ENCODE results near the gene COTL1.

Gene COTL1

DNA sequence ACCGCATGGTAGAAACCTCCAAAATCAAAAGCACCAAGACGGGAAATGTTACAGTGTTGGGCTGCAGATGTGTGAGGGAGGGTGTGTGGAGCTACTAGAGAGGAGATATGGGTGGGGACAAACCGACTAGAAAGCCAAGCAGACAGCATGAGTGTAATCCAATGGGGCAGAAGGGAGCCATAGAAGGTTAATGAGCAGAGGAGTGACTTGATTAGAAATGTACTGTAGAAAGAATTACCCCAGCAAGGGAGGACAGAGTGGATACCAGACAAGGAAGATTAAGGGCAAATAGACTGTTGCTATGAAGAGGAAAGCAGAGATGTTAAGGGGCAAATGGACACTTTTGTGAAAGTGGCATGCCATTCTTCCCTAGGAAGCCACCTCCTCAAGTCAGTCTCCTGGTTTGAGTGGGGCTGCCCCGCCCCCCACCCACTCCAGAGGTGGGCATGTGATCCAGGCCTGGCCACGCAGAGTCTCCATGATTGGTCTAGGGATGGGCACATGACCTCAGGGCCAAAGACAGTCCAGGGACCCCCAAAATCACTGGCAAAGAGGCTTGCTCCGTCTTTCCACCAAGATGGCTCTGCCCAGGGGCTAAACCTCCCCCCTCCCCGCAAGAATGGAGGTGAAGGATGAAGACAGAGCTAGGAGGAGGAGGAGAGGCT is 4.3 kb downstream of the COTL1 start:
- no peak for DNase-seq

DNA sequence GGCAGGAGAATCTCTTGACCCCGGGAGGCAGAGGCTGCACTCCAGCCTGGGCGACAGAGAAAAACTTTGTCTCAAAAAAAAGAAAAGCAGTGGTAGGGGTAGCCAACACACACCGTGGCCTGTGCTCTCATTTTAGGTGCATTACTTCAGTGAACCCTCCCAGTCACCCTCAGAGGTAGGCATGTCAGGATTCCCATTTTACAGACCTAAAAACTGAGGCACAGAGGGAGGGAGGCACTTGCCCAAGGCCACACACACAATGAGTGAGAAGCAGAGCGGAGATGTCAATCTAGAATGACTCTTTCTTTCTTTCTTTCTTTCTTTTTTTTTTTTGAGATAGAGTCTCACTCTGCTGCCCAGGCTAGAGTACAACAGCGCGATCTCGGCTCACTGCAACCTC is 5.2 kb downstream of the COTL1 start:
- no peak for DNase-seq

DNA sequence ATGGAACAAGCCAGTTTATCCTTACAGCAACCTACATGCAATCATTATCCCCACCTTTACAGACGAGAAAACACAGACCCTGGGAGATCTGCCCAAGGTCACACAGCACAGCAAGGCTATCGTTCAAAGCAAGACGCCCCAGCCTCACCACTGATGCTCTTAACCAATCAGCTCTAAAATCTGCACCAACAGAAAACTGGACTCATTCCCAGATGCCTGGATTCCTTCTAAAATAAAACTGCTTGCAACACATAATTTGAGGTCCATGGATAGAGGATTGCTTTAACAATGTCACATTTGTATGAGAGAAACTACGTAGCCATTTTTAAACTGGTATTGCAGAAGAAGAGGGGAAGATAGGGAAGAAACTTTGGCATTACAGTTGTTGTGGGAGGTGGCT is 6.8 kb downstream of the COTL1 start:
- no peak for DNase-seq

GRCh38 chr16:84610376-84610775 is 7.5 kb downstream of the COTL1 start:
- no peak for DNase-seq

- no peak for DNase-seq
Observed at GRCh38 chr16:84609563-84610177, 8.2 kb downstream of the COTL1 start.

DNA sequence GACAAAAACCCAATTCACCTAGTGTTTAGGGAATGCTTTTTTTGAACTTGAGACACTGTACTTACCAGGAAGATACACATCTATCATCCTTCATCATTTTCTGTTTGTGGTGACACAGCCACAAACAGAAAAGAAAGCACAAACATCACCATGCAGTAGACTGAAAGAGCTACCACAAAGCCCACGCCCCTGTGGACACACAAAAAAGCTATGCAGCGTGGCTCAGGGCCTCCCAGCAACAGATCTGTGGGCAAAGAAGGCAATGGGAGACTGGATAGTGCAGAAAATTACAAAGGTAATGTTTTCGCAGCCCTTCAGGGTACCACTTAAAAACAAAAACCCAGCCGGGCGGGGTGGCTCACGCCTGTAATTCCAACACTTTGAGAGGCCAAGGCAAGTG is 9.6 kb downstream of the COTL1 start:
- no peak for DNase-seq

DNA sequence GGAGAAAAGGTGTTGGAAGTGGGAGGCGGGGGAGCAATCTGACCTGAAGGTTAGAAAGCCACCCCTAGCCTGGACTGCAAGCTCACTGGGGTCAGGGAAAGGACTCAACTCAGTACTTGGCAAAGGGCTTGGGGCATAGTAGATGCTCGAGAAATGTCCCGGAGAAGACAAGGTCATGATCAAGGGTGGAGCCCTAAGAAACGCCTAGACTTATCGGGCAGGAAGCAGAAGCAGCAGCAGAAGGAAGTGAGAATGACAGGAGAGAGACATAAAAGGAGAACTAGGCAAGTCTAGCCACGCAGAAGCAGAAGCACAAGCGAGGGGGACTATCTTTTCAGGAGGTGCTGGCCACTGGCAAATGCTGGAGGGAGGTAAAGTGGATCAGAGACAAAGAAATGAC is 10.2 kb downstream of the COTL1 start:
- DNase-seq, result no peak

- DNase-seq, result no peak
Observed at GRCh38 chr16:84607061-84607460, 10.8 kb downstream of the COTL1 start.

DNA sequence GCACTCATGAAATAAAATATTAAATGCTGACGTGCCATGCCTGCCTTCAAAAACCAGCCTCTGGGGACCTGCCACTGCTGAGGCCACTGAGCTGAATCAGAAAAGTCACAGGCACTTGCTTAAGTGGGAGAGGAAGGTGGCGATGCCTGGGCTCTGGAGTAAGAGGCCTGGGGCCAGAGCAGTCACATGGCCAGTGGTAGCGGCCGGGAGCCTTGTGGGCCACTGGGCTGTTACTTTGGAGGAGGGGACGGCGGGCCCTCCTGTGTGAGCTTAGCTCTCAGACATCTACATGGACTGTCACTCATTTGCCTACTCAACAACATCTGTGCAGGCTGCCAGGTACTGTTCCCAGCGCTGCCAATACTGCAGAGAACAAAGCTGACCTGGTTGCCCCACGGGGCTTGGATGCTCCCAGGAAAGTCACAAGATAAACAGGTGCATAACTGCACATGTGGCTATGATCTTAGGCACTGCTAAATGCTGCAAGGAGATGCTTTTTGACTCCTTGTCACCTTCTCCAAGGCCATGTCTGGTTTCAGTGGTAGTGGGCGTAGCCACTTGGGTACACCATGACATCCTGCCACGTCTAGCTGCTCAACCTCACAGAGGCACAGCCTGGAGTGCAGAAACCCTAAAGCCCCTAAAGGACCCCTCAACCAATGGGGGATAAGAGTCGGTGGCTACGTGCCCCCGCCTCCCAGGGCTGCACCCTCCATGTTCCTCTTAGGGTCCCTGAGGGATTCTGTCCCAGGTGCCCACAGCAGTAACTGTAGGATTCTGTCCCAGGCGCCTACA is 11.6 kb downstream of the COTL1 start:
- DNase-seq, result no peak

DNA sequence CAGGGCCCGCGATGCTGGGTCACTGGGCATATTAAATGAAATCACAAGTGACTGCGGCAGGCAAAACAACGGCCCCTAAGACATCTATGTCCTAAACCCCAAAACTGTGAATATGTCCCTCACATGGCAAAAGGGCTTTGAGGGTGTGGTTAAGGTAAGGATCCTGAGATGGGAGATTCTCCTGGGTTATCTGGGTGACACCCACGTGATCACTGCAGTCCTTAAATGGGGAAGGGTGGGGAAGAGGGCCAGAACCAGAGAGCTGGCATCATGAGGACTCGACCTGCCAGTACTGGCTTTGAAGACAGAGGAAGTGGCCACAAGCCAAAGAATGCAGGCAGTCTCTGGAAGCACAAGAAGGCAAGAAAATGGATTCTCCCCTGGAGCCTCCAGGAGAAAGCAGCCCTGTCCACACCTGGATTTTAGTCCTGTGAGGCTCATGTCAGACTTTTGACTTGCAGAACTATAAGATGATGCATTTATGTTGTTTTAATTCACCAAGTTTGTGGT is 12.5 kb downstream of the COTL1 start:
- DNase-seq, result no peak

DNA sequence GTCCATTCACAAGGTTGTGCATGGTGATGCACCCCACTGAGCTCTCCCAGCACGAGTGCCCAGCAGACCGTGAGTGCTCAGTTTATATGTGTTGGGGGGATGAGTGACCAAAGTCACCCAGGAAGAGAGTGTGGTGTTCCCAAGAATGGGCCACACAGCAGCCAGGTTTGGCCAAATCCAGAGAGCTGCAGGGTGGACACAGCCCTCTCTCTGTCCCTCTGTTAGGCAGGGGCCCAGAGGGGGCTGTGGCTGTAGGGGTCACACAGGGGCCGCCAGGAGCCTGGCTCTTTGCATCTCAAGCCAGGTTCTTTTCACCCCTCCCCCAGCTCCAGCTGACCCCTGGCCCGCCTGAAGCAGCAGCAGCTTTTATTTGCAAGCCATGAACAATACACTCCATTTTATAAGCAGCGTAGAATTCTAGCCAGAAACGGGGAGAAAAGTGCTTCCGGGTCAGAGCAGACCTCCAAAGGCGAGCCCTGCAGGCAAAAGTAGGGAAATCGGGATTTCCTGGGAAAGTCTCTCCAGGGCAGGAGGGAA is 13.3 kb downstream of the COTL1 start:
- DNase-seq, result no peak

- DNase-seq, result no peak
Observed at GRCh38 chr16:84603940-84604339, 13.9 kb downstream of the COTL1 start.

DNA sequence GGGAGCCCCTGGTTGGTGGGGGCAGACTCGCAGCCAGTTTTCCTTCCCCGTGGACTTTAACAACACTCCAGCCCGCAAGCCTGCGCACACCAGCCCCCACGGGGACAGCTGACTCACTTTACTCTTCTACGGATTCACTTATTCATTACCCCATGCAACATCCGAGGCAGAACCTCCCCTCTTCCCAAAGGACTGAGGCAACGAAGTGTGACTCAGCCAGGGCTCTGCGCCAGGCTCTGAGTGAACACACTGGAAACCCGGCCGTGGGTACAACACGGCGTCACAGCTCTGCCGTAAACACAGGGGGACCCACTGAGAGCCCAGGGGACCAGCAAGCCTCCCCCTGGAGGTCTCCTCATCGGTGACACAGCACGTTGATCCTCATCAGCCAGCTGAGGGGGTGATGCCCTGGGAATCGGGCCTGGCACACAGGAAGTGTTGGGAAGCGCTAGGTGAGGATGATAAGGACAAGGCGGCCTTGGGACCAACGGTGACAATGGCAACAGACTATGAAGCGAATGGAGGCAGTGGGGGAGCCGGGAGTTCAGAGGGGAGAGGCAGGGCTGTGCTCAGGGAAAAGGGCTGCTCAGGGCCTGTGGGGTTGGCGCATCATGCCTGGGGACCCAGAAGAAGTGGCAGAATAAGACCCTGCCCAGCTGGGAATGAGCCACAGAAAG is 14.6 kb downstream of the COTL1 start:
- peak; percentile 46 for DNase-seq

GRCh38 chr16:84600343-84601229 is 17.3 kb downstream of the COTL1 start:
- no peak for DNase-seq

DNA sequence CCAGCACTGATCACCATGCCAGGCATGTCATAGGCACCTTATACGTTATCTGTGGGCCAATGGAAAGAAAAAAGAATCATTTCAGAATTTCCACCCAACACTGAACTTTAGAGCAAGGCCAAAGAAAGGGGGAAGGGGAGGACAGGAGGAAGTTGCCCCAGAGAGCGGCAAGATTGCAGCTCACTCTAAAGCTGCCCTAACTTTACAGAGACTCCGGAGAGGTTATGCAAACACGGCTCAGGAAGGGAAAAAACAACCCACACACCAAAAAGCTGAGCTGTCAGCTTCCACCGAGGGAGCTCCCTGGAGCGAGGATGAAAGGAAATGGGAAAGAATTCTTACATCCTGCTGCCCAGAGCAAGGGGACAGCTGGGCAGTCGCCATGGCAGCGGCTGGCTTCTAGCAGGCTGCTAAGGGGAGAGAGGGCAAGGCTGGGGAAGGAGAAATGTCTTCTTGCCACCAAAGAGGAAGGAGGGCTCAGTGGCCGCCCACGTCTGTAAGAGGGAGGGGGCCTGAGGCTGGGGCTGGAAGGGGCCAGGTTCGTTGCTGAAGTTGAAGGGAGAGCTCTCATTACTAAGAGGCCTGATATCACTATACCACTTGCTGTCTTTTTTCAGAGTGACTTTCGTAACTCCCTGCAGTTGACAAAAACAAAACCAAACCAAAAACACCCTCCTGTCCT is 18.2 kb downstream of the COTL1 start:
- DNase-seq, result peak; percentile 70

- no peak for DNase-seq
Observed at GRCh38 chr16:84598360-84598759, 19.5 kb downstream of the COTL1 start.

DNA sequence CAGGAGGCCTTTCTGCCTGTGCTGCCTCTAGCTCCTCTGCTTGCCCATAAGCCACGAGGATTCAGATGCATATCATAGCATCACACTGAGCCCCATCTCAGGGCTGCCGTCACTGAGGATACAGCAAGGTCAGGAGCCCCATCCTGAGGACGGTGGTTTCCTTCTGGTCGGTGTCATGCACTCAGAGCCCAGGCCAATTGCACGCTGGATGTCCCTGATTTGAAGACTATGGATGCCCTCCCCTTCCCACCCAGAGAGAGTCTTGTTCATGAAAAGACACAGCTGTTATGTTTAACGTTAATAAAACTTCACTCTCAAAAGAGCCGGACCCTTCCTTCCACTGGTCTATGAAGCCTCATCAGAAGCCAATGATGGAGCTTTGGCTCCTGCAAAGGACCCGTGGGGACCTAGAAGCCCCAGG is 19.9 kb downstream of the COTL1 start:
- no peak for DNase-seq

DNA sequence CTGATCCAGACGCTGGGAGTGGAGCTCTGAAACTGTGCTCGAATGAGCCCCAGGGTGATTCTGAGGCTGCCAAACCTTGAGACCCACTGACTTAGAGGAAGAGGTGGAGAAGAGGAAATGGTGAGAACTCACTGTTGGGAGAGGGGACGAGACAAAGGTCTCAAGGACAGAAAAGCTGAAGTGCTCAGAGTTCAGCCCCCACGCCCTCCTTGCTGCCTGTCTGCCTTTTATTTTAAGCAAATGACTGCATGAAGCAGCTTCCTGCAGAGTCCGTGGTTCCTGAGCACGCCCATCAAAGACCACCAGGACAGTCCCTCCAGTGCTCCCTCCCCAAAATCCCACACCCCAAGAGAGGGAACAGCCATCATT is 20.4 kb downstream of the COTL1 start:
- DNase-seq, result no peak

GRCh38 chr16:84596801-84597527 is 20.9 kb downstream of the COTL1 start:
- DNase-seq, result no peak

DNA sequence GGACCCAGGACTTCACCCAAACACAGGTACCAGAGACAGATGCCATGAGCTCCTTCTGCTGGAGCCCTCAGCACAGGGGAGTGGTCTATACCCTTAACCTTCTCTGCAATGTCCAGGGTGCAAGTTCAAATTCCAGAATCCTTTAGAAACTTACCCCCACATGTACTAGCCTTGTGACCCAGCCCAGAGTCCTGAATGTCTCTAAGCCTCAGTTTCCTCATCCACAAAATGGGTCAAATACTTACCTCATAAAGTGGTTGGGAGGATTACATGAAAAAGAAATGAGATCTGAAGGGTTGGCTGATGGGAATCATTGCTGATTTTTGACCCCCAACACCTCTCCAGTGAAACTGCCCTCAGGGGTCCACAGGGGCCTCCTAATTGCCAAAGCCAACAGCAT is 21.7 kb downstream of the COTL1 start:
- no peak for DNase-seq

DNA sequence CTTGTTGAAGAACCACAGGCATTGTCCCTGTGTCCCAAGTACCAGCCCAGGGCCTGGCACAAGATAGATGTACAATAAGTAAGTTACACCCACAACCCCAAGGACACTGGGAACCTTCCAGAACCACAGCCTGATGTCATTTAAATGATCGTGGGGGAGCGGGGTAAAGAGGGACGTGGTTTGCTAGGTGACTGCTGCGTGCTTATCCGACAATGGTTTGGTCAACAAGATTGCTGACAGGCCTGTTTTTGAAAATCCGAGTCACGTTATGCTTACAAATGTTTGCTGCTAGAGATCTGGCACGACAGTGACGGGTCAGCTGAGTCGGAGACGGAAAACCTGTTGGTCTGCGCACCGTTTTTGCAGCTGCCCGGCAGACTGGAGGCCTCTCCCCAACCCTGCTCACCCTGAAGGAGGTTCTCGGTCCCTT is 22.8 kb downstream of the COTL1 start:
- no peak for DNase-seq
